ENCODE results near the gene FOSB. TPM values are rescaled to one million over a fixed set of nuclear protein-coding genes. Genes with fewer than 3 reads are reported as not detected.

FOSB gene
- polyA plus RNA-seq, 1 donor from 2014 or later, result 2.1 TPM

DNA sequence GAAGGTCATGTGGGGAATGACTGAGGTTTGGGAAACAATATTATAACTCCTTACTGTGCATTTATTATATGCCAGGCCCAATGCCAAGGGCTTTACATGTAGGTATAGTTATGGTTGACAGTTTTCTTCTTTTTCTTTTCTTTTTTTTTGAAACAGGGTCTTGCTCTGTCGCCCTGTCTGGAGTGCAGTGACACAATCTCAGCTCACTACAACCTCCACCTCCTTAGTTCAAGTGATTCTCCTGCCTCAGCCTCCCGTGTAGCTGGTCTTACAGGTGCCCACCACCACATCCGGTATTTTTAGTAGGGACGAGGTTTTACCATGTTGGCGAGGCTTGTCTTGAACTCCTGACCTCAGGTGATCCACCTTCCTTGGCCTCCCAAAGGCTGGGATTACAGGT lies 15.2 kb downstream of the FOSB start:
- Histone ChIP-seq H3K36me3 (ENCODE audit: insufficient read depth, low read length) (no peaks in the 10 kb centered on the region), H3K4me2 (ENCODE audit: low read length) (no peak overlapping the region), H3K27ac (ENCODE audit: low read length) (no peak overlapping the region), H3K27me3 (ENCODE audit: insufficient read depth, low read depth, low read length) (no peaks in the 10 kb centered on the region), H3K79me2 (replicated peaks; ENCODE audit: insufficient read depth, low read length) (no peaks in the 10 kb centered on the region), H3F3A (ENCODE audit: insufficient read depth, low read length, poor library complexity, severe bottlenecking) (no peaks in the 10 kb centered on the region), H3K9ac (ENCODE audit: low read length) (no peak overlapping the region), H2AFZ (ENCODE audit: low read depth, low read length) (no peak overlapping the region), H3K9me3 (ENCODE audit: low read length) (no peaks in the 10 kb centered on the region), H3K9me2 (ENCODE audit: insufficient read depth, low read length) (no peaks in the 10 kb centered on the region), H3K4me3 (ENCODE audit: low read length) (no peak overlapping the region), H4K20me1 (ENCODE audit: insufficient read depth) (no peaks in the 10 kb centered on the region)
- TF ChIP-seq RAD21 (conservative IDR thresholded peaks at IDR 0.05), result no peak

DNA sequence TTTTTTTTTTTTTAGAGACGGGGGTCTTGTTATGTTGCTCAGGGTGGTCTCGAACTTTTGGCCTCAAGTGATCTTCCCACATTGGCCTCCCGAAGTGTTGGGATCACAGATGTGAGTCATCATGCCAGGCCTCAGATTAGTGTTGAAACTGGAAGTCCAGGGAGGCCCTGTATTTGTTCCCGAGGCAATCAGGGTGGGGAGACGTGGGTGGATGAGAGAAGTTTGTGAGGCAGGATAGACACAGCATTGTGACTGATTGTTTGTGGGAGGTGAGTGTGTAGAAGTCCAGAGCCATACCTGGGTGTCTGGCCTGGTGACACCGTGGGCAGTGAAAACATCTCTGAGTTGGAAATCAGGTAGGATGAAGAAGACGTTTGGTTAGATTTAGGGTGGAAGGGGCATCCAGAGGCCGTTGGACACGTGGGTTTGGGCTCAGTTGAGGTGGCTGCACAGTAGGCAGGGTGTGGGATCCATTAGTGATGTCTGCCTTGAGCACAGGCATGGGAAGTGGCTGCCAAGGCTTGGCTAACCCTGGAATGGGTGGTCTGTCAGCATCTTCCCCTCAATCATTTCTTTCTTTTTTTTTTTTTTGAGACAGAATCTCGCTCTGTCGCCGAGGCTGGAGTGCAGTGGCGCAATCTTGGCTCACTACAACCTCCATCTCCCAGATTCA lies 16.6 kb downstream of the FOSB start:
- H3K4me2 ChIP-seq (ENCODE audit: low read length), result no peak overlapping the region
- H3K79me2 ChIP-seq (replicated peaks; ENCODE audit: insufficient read depth, low read length), result no peaks in the 10 kb centered on the region
- H3K27me3 ChIP-seq (ENCODE audit: insufficient read depth, low read depth, low read length), result no peaks in the 10 kb centered on the region
- H3K9ac ChIP-seq (ENCODE audit: low read length), result no peak overlapping the region
- no peaks in the 10 kb centered on the region for H3K9me3 ChIP-seq (ENCODE audit: low read length)
- TF ChIP-seq, protein P1, sequence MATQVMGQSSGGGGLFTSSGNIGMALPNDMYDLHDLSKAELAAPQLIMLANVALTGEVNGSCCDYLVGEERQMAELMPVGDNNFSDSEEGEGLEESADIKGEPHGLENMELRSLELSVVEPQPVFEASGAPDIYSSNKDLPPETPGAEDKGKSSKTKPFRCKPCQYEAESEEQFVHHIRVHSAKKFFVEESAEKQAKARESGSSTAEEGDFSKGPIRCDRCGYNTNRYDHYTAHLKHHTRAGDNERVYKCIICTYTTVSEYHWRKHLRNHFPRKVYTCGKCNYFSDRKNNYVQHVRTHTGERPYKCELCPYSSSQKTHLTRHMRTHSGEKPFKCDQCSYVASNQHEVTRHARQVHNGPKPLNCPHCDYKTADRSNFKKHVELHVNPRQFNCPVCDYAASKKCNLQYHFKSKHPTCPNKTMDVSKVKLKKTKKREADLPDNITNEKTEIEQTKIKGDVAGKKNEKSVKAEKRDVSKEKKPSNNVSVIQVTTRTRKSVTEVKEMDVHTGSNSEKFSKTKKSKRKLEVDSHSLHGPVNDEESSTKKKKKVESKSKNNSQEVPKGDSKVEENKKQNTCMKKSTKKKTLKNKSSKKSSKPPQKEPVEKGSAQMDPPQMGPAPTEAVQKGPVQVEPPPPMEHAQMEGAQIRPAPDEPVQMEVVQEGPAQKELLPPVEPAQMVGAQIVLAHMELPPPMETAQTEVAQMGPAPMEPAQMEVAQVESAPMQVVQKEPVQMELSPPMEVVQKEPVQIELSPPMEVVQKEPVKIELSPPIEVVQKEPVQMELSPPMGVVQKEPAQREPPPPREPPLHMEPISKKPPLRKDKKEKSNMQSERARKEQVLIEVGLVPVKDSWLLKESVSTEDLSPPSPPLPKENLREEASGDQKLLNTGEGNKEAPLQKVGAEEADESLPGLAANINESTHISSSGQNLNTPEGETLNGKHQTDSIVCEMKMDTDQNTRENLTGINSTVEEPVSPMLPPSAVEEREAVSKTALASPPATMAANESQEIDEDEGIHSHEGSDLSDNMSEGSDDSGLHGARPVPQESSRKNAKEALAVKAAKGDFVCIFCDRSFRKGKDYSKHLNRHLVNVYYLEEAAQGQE (IDR thresholded peaks at IDR 0.05; ENCODE audit: borderline replicate concordance), result no peak
- no peak overlapping the region for H3K27ac ChIP-seq (ENCODE audit: low read length)
- H3F3A ChIP-seq (ENCODE audit: insufficient read depth, low read length, poor library complexity, severe bottlenecking), result no peaks in the 10 kb centered on the region
- no peaks in the 10 kb centered on the region for H3K9me2 ChIP-seq (ENCODE audit: insufficient read depth, low read length)
- H3K4me3 ChIP-seq (ENCODE audit: low read length), result no peak overlapping the region
- no peak overlapping the region for H2AFZ ChIP-seq (ENCODE audit: low read depth, low read length)
- no peaks in the 10 kb centered on the region for H3K36me3 ChIP-seq (ENCODE audit: insufficient read depth, low read length)
- no peaks in the 10 kb centered on the region for H4K20me1 ChIP-seq (ENCODE audit: insufficient read depth)

GRCh38 chr19:45485305-45486077 lies 17.7 kb downstream of the FOSB start:
- H3K27me3 ChIP-seq (ENCODE audit: insufficient read depth, low read depth, low read length), result no peaks in the 10 kb centered on the region
- TF ChIP-seq, protein P1 (IDR thresholded peaks at IDR 0.05; ENCODE audit: borderline replicate concordance), result no peak
- TF ChIP-seq MXI1 (conservative IDR thresholded peaks at IDR 0.05; ENCODE audit: poor library complexity, severe bottlenecking) (no peak), EZH2 (IDR thresholded peaks at IDR 0.05; ENCODE audit: borderline replicate concordance, insufficient read depth, low read length, poor library complexity, severe bottlenecking) (no peak), SMC3 (conservative IDR thresholded peaks at IDR 0.05; ENCODE audit: poor library complexity) (peak; percentile 30), CTCF (IDR thresholded peaks at IDR 0.05; ENCODE audit: poor library complexity, severe bottlenecking) (peak; percentile 72), RAD21 (conservative IDR thresholded peaks at IDR 0.05) (peak; percentile 34)
- H4K20me1 ChIP-seq (ENCODE audit: insufficient read depth), result no peaks in the 10 kb centered on the region
- no peak overlapping the region for H3K27ac ChIP-seq (ENCODE audit: low read length)
- H3K9me2 ChIP-seq (ENCODE audit: insufficient read depth, low read length), result no peaks in the 10 kb centered on the region
- no peaks in the 10 kb centered on the region for H3F3A ChIP-seq (ENCODE audit: insufficient read depth, low read length, poor library complexity, severe bottlenecking)
- no peaks in the 10 kb centered on the region for H3K36me3 ChIP-seq (ENCODE audit: insufficient read depth, low read length)
- no peaks in the 10 kb centered on the region for H3K79me2 ChIP-seq (replicated peaks; ENCODE audit: insufficient read depth, low read length)
- H3K9ac ChIP-seq (ENCODE audit: low read length), result no peak overlapping the region
- no peak overlapping the region for H3K4me2 ChIP-seq (ENCODE audit: low read length)
- no peak overlapping the region for H2AFZ ChIP-seq (ENCODE audit: low read depth, low read length)
- H3K4me3 ChIP-seq (ENCODE audit: low read length), result no peak overlapping the region
- H3K9me3 ChIP-seq (ENCODE audit: low read length), result no peaks in the 10 kb centered on the region
